Measurements from ENCODE around the gene PALD1. TPM values are rescaled to one million over a fixed set of nuclear protein-coding genes. Genes with fewer than 3 reads are reported as not detected.
"Not testable (repeated sequence)": the region's sequence is repeated elsewhere in the genome, so short reads cannot be mapped to it uniquely, and the experiment has no call there.

Gene PALD1
- total and polyA plus RNA-seq, 8 donors, result 10.1 to 34.5 (median 24.1) TPM

DNA sequence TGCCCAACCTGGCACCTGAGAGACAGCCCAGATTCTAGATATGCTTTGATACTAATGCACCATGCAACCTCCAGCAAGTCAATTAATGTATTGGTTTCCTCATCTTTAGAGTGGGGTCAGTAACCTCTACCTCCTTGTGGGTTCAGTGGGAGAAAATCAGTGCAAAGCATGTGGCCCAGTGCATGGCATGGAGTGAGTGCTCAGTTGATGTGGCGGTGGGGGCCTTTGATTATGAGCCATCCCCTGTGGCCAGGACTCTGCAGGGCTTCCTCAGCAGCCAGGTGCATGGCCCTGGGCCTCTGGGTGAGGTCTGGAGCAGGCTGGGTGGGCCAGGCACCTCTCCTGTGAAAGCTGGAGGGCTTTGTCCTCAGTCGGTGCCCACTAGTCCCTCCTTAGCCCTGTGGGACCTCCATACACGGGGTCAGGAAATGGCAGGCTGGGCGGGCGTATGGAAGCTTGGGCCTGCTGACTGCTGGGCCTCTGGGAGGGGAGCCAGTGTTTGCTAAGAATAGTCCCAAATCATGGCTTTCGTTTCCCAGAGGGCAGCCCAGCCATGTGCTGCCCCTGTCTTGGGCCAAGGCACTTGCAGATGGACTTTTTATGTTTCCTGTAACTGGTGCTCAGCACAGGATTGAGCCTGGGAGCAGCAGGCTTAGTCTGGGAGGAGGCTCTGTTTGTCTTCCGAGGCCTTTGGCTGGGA, 3.4 kb downstream of the PALD1 start:
- TF ChIP-seq, protein P1, sequence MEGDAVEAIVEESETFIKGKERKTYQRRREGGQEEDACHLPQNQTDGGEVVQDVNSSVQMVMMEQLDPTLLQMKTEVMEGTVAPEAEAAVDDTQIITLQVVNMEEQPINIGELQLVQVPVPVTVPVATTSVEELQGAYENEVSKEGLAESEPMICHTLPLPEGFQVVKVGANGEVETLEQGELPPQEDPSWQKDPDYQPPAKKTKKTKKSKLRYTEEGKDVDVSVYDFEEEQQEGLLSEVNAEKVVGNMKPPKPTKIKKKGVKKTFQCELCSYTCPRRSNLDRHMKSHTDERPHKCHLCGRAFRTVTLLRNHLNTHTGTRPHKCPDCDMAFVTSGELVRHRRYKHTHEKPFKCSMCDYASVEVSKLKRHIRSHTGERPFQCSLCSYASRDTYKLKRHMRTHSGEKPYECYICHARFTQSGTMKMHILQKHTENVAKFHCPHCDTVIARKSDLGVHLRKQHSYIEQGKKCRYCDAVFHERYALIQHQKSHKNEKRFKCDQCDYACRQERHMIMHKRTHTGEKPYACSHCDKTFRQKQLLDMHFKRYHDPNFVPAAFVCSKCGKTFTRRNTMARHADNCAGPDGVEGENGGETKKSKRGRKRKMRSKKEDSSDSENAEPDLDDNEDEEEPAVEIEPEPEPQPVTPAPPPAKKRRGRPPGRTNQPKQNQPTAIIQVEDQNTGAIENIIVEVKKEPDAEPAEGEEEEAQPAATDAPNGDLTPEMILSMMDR (IDR thresholded peaks at IDR 0.05), result no peak
- Histone ChIP-seq H3K9me3 (no peaks in the 10 kb centered on the region), H3K4me3 (no peak overlapping the region), H3K27ac (peak overlapping the region in 1 of 2 donors; percentile 0), H3K4me1 (peaks cover 0 to 55% of the 10 kb centered on the region in 2 donors), H3K36me3 (no peaks in the 10 kb centered on the region), H3K27me3 (peaks cover 3 to 35% of the 10 kb centered on the region in 2 donors)
- intact Hi-C loops (cut with DNase I), result no loop called here
- DNase-seq, result peak in 2 of 4 donors; percentile 47 to 72
- ATAC-seq, result peak; percentile 13

GRCh38 chr10:70482982-70483760, 4.6 kb downstream of the PALD1 start:
- Histone ChIP-seq H3K4me1 (peaks cover 0 to 48% of the 10 kb centered on the region in 2 donors), H3K36me3 (no peaks in the 10 kb centered on the region), H3K27me3 (peaks cover 3 to 23% of the 10 kb centered on the region in 2 donors), H3K4me3 (no peak overlapping the region), H3K27ac (peak overlapping the region in 1 of 2 donors; percentile 7), H3K9me3 (no peaks in the 10 kb centered on the region)
- intact Hi-C loops (cut with DNase I), result no loop called here
- TF ChIP-seq, protein P1 (IDR thresholded peaks at IDR 0.05), result no peak
- no peak for ATAC-seq
- DNase-seq, result peak in 1 of 4 donors; percentile 31

DNA sequence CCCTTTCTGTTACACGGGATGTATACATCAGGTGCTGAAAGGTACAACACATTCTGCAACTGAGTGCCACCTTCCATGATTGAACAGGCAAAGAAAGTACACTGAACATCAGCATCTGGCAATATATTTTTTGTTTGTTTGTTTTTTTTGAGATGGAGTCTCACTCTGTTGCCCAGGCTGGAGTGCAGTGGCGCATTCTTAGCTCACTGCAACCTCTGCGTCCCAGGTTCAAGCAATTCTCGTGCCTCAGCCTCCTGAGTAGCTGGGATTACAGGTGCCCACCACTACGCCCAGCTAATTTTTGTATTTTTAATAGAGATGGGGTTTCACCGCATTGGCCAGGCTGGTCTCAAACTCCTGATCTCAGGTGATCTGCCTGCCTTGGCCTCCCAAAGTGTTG, 5.3 kb downstream of the PALD1 start:
- H3K9me3 ChIP-seq; intact Hi-C loops (cut with DNase I); ATAC-seq; DNase-seq; H3K36me3 ChIP-seq; H3K4me3 ChIP-seq: not testable (repeated sequence)
- Histone ChIP-seq H3K27ac (peak overlapping the region in 1 of 2 donors; percentile 7), H3K27me3 (peaks cover 3 to 16% of the 10 kb centered on the region in 2 donors), H3K4me1 (peaks cover 0 to 43% of the 10 kb centered on the region in 2 donors)

GRCh38 chr10:70487824-70488223, 9.3 kb downstream of the PALD1 start:
- H3K4me1 ChIP-seq, result peaks cover 0 to 29% of the 10 kb centered on the region in 2 donors
- intact Hi-C loops (cut with DNase I), result no loop called here
- H3K4me3 ChIP-seq, result no peak overlapping the region
- TF ChIP-seq, protein P1 (IDR thresholded peaks at IDR 0.05), result no peak
- ATAC-seq (no peak), DNase-seq (no peak)
- H3K9me3 ChIP-seq, result no peaks in the 10 kb centered on the region
- no peaks in the 10 kb centered on the region for H3K27me3 ChIP-seq
- H3K36me3 ChIP-seq, result no peaks in the 10 kb centered on the region
- no peak overlapping the region for H3K27ac ChIP-seq

GRCh38 chr10:70490142-70490541, 11.6 kb downstream of the PALD1 start:
- peaks cover 5 to 39% of the 10 kb centered on the region in 2 donors for H3K4me1 ChIP-seq
- H3K9me3 ChIP-seq, result no peaks in the 10 kb centered on the region
- H3K27me3 ChIP-seq, result no peaks in the 10 kb centered on the region
- H3K4me3 ChIP-seq, result no peak overlapping the region
- H3K36me3 ChIP-seq, result no peaks in the 10 kb centered on the region
- ATAC-seq (no peak), DNase-seq (no peak)
- intact Hi-C loops (cut with DNase I), result no loop called here
- no peak overlapping the region for H3K27ac ChIP-seq
- TF ChIP-seq, protein P1 (IDR thresholded peaks at IDR 0.05), result no peak

Measured in left lung (tissue), 10 donors.